Effector CD4-positive, alpha-beta T cell (primary cell): Measurements from ENCODE around the gene MAN1B1.

Experiments used
- DNase-seq: peaks from one replicate; pipeline ENCODE4 v3.0.0-alpha.2; 2020
- total RNA-seq: gene quantifications from one replicate; lab custom pipeline; 2026; lab: John Stamatoyannopoulos, UW

The MAN1B1 gene
- 107 reads per million, percentile 84 among the genes with 10 or more reads in this experiment for total RNA-seq

DNA sequence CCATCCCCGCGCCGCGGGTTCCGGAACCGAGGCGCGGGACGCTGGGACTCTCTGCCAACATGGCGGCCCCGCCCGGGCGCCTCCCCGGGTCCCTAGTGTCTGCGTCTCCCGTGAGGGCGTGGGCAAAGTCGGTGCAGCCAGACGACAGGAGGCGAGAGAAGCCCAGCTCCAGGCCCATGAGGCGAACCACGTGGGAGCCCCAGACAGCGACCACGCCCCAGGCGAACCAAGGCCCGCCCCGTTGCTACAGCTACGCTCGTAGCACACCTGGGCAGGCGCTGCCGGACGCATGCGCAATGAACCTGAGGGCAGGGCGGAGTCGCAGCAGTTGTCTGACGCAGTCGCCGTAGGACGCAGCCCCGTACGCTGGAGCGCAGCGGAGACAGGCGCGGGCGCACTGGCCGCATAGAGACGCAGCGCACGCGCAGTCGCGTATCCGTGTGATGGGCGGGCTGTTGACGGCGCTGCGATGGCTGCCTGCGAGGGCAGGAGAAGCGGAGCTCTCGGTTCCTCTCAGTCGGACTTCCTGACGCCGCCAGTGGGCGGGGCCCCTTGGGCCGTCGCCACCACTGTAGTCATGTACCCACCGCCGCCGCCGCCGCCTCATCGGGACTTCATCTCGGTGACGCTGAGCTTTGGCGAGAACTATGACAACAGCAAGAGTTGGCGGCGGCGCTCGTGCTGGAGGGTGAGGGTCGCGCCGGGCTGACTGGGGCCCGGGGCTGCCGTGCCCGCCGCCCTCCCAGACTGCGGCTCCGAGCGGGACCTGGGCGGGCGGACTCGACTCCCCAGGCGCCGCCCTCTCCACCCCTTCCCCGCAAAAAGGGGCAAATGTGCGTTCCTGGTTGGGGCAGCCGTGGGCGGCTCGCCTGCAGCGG is at the start of gene MAN1B1:
Gene MAN1B1, plus strand, starts transcription at position 455 of the 878 bp plus-strand sequence. Its CDS starts 15 bp downstream, at position 470.
- peak; percentile 99 for DNase-seq

DNA sequence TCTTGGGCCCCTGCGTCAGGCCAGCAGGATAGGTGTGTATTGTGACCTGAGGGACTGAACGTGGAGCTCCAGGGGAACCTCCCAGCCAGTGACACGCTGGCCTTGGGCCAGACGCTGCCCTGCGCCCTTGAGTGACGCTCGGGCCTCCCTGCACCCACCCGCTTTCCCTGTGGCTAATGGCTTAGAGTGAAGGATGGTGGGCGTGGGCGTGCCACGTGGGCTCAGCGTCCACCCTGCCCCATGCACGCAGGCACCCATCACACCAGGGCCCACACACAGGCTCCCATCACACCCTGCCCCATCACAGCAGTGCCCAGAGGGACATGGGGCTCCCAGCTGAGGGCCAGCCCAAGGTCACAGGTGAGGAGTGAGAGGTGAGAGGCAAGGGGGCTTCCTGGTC is 49.8 kb upstream of the MAN1B1 start:
- no peak for DNase-seq

- no peak for DNase-seq
These were observed 49.3 kb upstream of the MAN1B1 start for GRCh38 chr9:137037483-137037882.

- DNase-seq, result no peak
These were observed 47.9 kb upstream of the MAN1B1 start for GRCh38 chr9:137038916-137039315.

- no peak for DNase-seq
These were observed 47.0 kb upstream of the MAN1B1 start for GRCh38 chr9:137039611-137040366.

DNA sequence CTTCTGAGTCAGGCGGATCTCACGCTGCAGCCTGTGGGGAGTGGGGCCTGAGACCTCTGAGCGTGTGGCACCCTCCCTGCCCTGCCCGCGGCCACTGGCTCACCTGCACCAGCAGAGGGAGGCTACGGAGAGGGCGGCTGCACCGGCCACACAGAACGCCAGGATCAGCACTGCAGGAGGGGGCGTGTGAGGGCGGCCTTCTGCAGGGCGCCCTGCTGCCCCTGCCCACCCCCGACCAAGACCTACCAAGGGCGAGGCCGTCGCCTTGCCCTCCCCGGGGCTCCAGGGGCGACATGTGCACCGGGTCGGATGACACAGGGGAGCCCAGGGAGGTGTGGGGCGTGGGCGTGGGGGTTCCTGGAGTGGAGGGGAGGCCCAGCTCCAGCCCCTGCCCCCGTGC is 46.2 kb upstream of the MAN1B1 start:
- DNase-seq, result no peak

- DNase-seq, result no peak
These were observed 45.7 kb upstream of the MAN1B1 start for GRCh38 chr9:137041124-137041523.

GRCh38 chr9:137042751-137043727 is 43.7 kb upstream of the MAN1B1 start:
- no peak for DNase-seq

DNA sequence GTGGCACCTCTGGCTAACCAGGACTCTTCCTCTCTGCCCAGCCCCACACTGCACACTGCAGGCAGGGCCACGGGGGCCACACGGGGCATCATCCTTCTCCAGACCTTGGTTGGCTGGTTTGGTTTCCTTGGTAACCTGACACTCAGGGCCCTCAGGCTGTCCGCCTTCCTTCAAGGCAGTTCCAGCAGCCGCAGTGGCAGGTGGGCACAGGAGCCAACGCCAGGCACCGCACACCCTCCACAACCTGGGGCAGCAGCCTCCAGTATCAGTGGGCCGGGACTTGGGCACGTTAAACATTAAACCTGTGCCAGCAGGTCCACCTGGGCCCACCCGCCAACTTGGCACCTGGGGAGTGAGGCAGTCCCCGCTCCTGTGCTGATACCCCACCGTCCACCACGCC is 42.7 kb upstream of the MAN1B1 start:
- no peak for DNase-seq

- DNase-seq, result no peak
These were observed 42.1 kb upstream of the MAN1B1 start for GRCh38 chr9:137044502-137045177.

GRCh38 chr9:137045294-137046087 is 41.3 kb upstream of the MAN1B1 start:
- DNase-seq, result no peak

DNA sequence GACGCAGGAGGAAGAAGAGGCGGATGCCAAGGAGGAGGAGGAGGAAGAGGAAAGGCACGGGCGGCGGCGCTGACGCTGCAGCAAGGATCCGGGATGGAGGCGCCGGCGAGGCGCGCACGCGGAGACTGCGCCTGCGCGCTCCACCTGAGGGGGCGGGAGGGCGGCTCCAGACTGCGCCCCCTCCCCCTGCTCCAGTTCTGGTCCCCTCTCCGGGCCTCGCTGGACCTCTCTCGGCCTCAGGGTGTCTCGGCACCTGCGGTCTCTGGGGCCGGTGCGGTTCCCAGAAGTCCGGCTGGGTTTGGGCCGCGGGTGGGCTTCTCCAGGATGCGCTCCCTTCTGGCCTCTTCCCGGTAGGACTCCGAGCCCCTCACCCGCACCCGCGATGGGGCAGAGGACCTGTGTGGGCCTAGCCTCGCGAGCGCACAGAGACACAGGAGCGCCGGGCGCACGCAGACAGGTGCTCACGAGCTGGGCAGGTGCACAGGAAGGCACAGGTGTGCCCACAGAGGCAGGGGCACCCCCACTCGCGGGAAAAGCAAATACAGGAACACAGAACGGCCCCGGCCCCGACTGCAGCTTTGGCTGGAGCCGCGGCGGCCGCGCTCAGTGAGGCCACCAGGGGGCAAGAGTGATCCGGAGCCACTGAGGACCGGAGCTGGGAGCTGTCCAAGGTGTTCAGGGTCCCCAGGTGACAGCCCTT is 40.5 kb upstream of the MAN1B1 start, which contains the start of gene NPDC1:
Gene NPDC1, minus strand, starts transcription at position 90 of the 700 bp plus-strand sequence. CDS start 188 bp downstream, outside the sequence.
- peak; percentile 74 for DNase-seq

DNA sequence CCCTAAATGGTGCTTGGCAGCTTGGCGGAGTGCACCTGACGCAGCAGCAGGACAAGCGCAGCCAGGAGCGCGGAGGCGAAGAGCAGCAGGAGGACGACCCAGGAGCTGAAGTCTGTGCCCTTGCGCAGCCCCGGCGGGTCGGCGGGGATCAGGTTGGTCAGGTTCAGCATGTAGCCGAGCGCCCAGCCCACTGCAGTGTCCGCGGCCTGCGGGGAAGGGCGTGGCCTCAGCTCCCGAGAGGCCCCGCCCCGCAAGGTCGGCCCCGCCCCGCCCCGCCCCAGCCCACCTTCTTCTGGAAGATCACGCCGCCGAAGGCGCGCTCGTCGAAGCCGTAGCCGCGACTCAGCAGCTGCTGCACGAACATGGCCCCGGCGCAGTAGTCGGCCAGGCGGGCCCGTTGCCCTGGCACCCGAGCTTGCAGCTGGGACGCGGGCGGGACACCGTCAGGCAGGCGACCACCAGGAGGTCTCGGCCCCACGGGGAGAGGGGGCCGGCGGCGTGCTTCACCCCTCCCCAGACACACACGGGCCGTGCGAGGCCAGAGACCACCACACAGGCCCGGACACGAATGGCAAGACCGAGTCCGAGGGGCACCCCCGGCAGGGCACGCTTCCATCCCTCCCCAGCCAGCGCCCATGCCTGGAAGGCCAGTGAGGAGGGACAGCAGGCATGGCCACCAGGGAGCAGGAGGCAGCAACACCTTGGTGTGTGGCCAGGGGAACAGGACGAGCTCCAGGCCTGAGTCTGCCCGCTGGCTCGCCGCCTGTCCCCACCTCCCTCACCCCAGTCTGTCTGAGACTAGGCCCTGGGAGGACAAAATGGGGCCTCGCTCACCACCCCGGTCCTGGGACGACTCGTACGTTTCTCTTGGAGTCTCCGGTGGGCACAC is 37.9 kb upstream of the MAN1B1 start:
- DNase-seq, result no peak

DNA sequence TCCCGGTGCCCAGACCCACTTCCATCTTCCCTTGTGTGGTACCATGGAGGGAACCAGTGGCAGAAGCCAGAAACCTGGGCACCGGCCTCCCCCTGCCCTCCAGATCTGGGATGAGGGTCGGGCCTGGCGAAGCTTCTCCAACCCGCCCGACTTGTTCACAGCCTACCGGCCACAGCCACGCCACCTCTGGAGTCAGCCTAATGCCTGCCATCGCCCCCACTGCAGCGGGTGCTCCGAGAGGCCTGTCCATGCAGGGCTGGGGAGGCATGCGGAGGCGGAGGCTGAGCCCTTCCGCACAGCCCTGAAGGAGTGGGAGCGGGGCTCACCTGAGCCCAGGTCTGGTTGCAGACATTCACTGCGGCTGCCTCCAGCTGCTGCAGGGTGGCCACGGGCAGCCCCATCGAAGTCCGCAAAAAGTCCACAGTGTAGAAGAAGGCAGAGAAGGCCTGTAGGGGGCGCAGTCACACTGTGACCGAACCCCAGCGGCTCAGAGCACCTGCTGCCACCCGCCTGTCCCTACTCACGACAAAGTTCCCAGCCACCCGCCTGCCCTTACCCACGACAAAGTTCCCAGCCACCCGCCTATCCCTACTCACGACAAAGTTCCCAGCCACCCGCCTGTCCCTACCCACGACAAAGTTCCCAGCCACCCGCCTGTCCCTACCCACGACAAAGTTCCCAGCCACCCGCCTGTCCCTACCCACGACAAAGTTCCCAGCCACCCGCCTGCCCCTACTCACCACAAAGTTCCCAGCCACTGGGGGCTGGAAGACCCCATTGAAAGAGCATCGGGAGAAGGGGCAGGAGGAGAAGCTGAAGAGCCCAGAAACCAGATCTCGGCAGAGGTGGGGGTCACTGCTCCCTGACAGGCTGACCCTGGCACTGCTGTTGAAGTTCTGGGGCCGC is 37.0 kb upstream of the MAN1B1 start:
- peak; percentile 45 for DNase-seq

GRCh38 chr9:137050570-137050969 is 36.2 kb upstream of the MAN1B1 start:
- DNase-seq, result no peak

DNA sequence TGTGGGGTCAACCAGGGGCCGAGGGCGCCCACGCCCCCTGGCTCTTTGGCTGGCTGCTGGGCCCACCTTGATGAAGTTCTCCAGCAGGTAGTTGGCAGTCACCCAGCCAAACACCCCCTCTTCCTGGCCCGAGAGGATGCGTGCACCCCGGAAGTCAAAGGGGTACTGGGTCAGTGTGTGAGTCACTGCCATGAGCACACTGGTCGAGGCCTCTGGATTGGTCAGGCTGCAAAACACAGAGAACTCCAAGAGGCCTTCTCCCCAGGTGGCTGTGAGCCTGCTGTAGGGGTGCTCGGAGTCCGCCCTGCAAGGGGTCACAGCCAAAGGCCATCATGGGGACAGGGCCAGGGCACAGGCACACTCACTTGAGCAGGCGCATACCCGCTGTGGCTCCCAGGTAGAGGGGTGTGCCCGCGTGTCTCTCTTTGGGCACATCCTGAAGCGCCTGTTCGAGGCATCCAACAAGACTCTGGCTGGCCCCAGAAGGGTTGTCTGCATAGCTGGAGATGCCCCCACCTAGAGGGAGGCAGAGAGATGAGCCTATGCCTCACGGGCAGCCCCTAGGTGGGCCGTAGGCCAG is 35.5 kb upstream of the MAN1B1 start:
- DNase-seq, result no peak

GRCh38 chr9:137052293-137052692 is 34.5 kb upstream of the MAN1B1 start:
- DNase-seq, result no peak
